HEK293T (cell line): ENCODE results near the gene MYO6.

Experiments
- CTCF ChIA-PET: fragments of 350-600 bp; formaldehyde crosslinking; extraction: SDS; loops from one replicate; lab custom pipeline; 2021; ENCODE audit warnings: antibody characterized with exemption, inconsistent platforms; lab: Yijun Ruan, JAX
- POLR2A ChIA-PET: fragments of 350-600 bp; formaldehyde crosslinking; extraction: SDS; loops from one replicate; lab custom pipeline; 2020; ENCODE audit warnings: antibody characterized with exemption, inconsistent platforms; lab: Yijun Ruan, JAX
- DNase-seq: peaks from one replicate; pipeline ENCODE4 v3.0.0; 2012; ENCODE audit warnings: mixed read lengths; ENCODE audit errors: extremely low spot score
- ARNT ChIP-seq: fragments of 450-650 bp; IDR thresholded peaks from 2 replicates; pipeline ENCODE4 v1.6.1; 2017; ENCODE audit warnings: mild to moderate bottlenecking
- BHLHE40 ChIP-seq: fragments of 450-650 bp; IDR thresholded peaks from 2 replicates; pipeline ENCODE4 v1.6.1; 2016; ENCODE audit warnings: mild to moderate bottlenecking, moderate library complexity, borderline replicate concordance
- CTBP1 ChIP-seq: fragments of 450-650 bp; IDR thresholded peaks from 2 replicates; pipeline ENCODE4 v1.6.1; 2016; ENCODE audit warnings: borderline replicate concordance
- ELF4 ChIP-seq: fragments of 450-650 bp; IDR thresholded peaks from 2 replicates; pipeline ENCODE4 v1.6.1; 2017; ENCODE audit warnings: antibody characterized with exemption
- FOXA1 ChIP-seq: fragments of 450-650 bp; IDR thresholded peaks from 2 replicates; pipeline ENCODE4 v1.6.1; 2016; ENCODE audit warnings: mild to moderate bottlenecking
- FOXK2 ChIP-seq: fragments of 450-650 bp; IDR thresholded peaks from 2 replicates; pipeline ENCODE4 v1.6.1; 2016; ENCODE audit warnings: mild to moderate bottlenecking
- FOXM1 ChIP-seq: fragments of 450-650 bp; IDR thresholded peaks from 2 replicates; pipeline ENCODE4 v1.6.1; 2017; ENCODE audit warnings: mild to moderate bottlenecking, borderline replicate concordance
- HDGF ChIP-seq: fragments of 450-650 bp; IDR thresholded peaks from 2 replicates; pipeline ENCODE4 v1.6.1; 2017; ENCODE audit warnings: antibody characterized with exemption, borderline replicate concordance
- L3MBTL2 ChIP-seq: fragments of 450-650 bp; conservative IDR thresholded peaks from 2 replicates; pipeline ENCODE4 v1.6.1; 2016; ENCODE audit warnings: mild to moderate bottlenecking
- LEF1 ChIP-seq: fragments of 450-650 bp; IDR thresholded peaks from 2 replicates; pipeline ENCODE4 v1.6.1; 2017; ENCODE audit warnings: mild to moderate bottlenecking, borderline replicate concordance
- NFRKB ChIP-seq: fragments of 450-650 bp; IDR thresholded peaks from 2 replicates; pipeline ENCODE4 v1.6.1; 2016; ENCODE audit warnings: mild to moderate bottlenecking, moderate library complexity
- SP1 ChIP-seq: fragments of 450-650 bp; IDR thresholded peaks from 2 replicates; pipeline ENCODE4 v1.6.1; 2017
- SUZ12 ChIP-seq: fragments of 450-650 bp; IDR thresholded peaks from 2 replicates; pipeline ENCODE4 v1.6.1; 2016; ENCODE audit warnings: mild to moderate bottlenecking
- TARDBP ChIP-seq: fragments of 450-650 bp; IDR thresholded peaks from 2 replicates; pipeline ENCODE4 v1.6.1; 2016
- ZNF384 ChIP-seq: fragments of 450-650 bp; IDR thresholded peaks from 2 replicates; pipeline ENCODE4 v1.6.1; 2016
- TF ChIP-seq, protein P1 (sequence below): fragments of 450-650 bp; IDR thresholded peaks from 2 replicates; pipeline ENCODE4 v1.6.1; 2016

MYO6 gene

GRCh38 chr6:75863001-75863400 is 114.0 kb downstream of the MYO6 start:
- DNase-seq, result no peak
- CTCF ChIA-PET, result no interaction called here
- no peak for TF ChIP-seq TARDBP
- TF ChIP-seq FOXA1, result no peak
- no peak for TF ChIP-seq CTBP1
- TF ChIP-seq SP1, result no peak
- TF ChIP-seq, protein P1, sequence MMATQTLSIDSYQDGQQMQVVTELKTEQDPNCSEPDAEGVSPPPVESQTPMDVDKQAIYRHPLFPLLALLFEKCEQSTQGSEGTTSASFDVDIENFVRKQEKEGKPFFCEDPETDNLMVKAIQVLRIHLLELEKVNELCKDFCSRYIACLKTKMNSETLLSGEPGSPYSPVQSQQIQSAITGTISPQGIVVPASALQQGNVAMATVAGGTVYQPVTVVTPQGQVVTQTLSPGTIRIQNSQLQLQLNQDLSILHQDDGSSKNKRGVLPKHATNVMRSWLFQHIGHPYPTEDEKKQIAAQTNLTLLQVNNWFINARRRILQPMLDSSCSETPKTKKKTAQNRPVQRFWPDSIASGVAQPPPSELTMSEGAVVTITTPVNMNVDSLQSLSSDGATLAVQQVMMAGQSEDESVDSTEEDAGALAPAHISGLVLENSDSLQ, result no peak
- TF ChIP-seq SUZ12, result no peak
- no peak for TF ChIP-seq L3MBTL2
- TF ChIP-seq ELF4, result no peak
- TF ChIP-seq FOXK2, result no peak
- TF ChIP-seq HDGF, result no peak
- no peak for TF ChIP-seq LEF1
- TF ChIP-seq BHLHE40, result no peak
- TF ChIP-seq ARNT, result no peak
- POLR2A ChIA-PET, result no interaction called here

GRCh38 chr6:75863784-75864183 is 114.7 kb downstream of the MYO6 start:
- DNase-seq, result no peak
- ChIA-PET CTCF (no interaction called here), POLR2A (no interaction called here)
- TF ChIP-seq NFRKB (no peak), BHLHE40 (no peak), LEF1 (no peak), SUZ12 (no peak), FOXK2 (no peak), ZNF384 (no peak), TARDBP (no peak)

GRCh38 chr6:75864446-75864845 is 115.4 kb downstream of the MYO6 start:
- POLR2A ChIA-PET, result no interaction called here
- TF ChIP-seq, protein P1, result no peak
- no peak for TF ChIP-seq L3MBTL2
- TF ChIP-seq SUZ12, result no peak
- no peak for TF ChIP-seq FOXA1
- no peak for TF ChIP-seq BHLHE40
- TF ChIP-seq FOXM1, result no peak
- TF ChIP-seq CTBP1, result no peak
- TF ChIP-seq ZNF384, result no peak
- no peak for TF ChIP-seq SP1
- no peak for TF ChIP-seq LEF1
- TF ChIP-seq NFRKB, result no peak
- TF ChIP-seq HDGF, result no peak
- CTCF ChIA-PET, result no interaction called here
- DNase-seq, result no peak

GRCh38 chr6:75870389-75870788 is 121.3 kb downstream of the MYO6 start:
- DNase-seq, result no peak
- ChIA-PET CTCF (no interaction called here), POLR2A (no interaction called here)
- TF ChIP-seq ELF4, result no peak
- no peak for TF ChIP-seq NFRKB
- TF ChIP-seq FOXM1, result no peak
- no peak for TF ChIP-seq CTBP1
- TF ChIP-seq, protein P1, result no peak
- no peak for TF ChIP-seq LEF1
- TF ChIP-seq FOXA1, result no peak
- no peak for TF ChIP-seq ARNT
- TF ChIP-seq SUZ12, result no peak
- TF ChIP-seq SP1, result no peak
- TF ChIP-seq ZNF384, result no peak
- no peak for TF ChIP-seq HDGF
- TF ChIP-seq BHLHE40, result no peak
- no peak for TF ChIP-seq TARDBP
- TF ChIP-seq L3MBTL2, result no peak
- TF ChIP-seq FOXK2, result no peak

- TF ChIP-seq FOXK2 (no peak), ZNF384 (no peak), FOXA1 (no peak), CTBP1 (no peak), TARDBP (no peak), ELF4 (no peak), LEF1 (no peak)
- POLR2A ChIA-PET, result no interaction called here
- CTCF ChIA-PET, result interaction anchor here (0.6 kb wide), 1 partner anchor 19 kb away, joined by 5 read pairs; no protein-coding TSS in a partner anchor
- no peak for DNase-seq
These were observed 125.2 kb downstream of the MYO6 start for GRCh38 chr6:75874224-75874623.

GRCh38 chr6:75876152-75876551 is 127.1 kb downstream of the MYO6 start:
- ChIA-PET CTCF (interaction anchor here (1.8 kb wide), 1 partner anchor 17 kb away, joined by 6 read pairs; no protein-coding TSS in a partner anchor), POLR2A (interaction anchor here (0.7 kb wide), 1 partner anchor 64 kb away, joined by 4 read pairs; no protein-coding TSS in a partner anchor)
- no peak for DNase-seq
- TF ChIP-seq ELF4, result no peak
- TF ChIP-seq LEF1, result no peak
- TF ChIP-seq, protein P1, result no peak
- TF ChIP-seq ARNT, result no peak
- no peak for TF ChIP-seq BHLHE40
- TF ChIP-seq FOXK2, result no peak
- no peak for TF ChIP-seq ZNF384
- TF ChIP-seq NFRKB, result no peak
- TF ChIP-seq SP1, result no peak
- TF ChIP-seq HDGF, result no peak
- TF ChIP-seq CTBP1, result no peak
- no peak for TF ChIP-seq L3MBTL2
- TF ChIP-seq SUZ12, result no peak
- no peak for TF ChIP-seq FOXM1
- no peak for TF ChIP-seq FOXA1
